ENCODE data around the gene FRMD5.

GRCh38 chr15:43878446-43878845 is 316.6 kb downstream of the FRMD5 start:
- no peak for TF ChIP-seq CTCF (conservative IDR thresholded peaks at IDR 0.05 in 1 of 2, IDR thresholded peaks at IDR 0.05 in 1 of 2; ENCODE audit: low read depth in 1 of 2, low read length in 2 of 2)
- no peak for TF ChIP-seq EZH2 (IDR thresholded peaks at IDR 0.05; ENCODE audit: low read length, missing control alignments)

Data from fibroblast of lung (primary cell).